ENCODE measurements around the gene EXOC4.

GRCh38 chr7:133452577-133452976, 199.7 kb downstream of the EXOC4 start:
- TF ChIP-seq POLR2A (IDR thresholded peaks at IDR 0.05) (no peak), CTCF (IDR thresholded peaks at IDR 0.05) (no peak), POLR2AphosphoS5 (IDR thresholded peaks at IDR 0.05) (no peak)

All from transverse colon (tissue), 4 donors.